ENCODE measurements around the gene ATP2C2.

Gene ATP2C2

DNA sequence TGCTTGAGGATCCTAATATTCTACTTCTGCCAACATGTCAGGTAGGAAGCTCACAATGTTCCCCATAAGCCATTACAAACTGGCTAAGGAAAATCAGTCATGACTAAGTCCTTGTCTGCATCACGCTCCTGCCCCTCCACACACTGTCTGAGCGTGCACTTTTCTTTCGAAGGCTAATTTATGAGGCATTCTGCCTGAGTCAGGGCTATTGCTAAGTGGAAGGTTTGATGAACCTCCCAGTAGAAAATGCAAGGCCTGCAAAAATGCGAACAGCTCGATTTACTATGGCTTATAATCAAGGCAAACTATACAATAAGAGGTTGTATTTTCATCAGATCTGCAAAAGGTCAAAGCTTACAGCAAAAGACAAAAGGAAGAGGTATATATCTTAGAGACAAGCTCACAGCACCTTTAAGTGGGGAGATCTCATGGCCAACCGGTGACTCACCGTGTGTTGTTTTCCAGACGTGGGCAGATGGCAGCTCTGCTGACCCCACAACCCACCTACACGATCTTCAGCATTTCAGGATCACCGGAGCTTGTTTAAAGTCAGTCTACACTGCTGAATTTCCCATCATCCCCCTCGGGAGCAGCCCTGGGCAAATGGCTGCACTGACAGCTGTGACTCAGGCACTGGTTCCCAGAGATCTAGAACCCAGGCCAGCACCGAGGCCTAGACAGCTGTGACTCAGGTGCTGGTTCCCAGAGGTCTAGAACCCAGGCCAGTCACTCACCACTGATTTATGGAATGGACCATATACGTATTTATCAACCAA is 110.0 kb downstream of the ATP2C2 start:
- intact Hi-C loops (cut with DNase I; ENCODE audit: low total_unique reads), result no loop called here
- no peak for DNase-seq
- no peaks in the 10 kb centered on the region for H3K27me3 ChIP-seq
- H3K36me3 ChIP-seq, result peaks cover 17 to 68% (median 48%) of the 10 kb centered on the region in 3 donors
- H3K27ac ChIP-seq, result no peak overlapping the region
- H3K4me3 ChIP-seq, result no peak overlapping the region
- H3K9me3 ChIP-seq, result no peaks in the 10 kb centered on the region
- TF ChIP-seq, protein P1, sequence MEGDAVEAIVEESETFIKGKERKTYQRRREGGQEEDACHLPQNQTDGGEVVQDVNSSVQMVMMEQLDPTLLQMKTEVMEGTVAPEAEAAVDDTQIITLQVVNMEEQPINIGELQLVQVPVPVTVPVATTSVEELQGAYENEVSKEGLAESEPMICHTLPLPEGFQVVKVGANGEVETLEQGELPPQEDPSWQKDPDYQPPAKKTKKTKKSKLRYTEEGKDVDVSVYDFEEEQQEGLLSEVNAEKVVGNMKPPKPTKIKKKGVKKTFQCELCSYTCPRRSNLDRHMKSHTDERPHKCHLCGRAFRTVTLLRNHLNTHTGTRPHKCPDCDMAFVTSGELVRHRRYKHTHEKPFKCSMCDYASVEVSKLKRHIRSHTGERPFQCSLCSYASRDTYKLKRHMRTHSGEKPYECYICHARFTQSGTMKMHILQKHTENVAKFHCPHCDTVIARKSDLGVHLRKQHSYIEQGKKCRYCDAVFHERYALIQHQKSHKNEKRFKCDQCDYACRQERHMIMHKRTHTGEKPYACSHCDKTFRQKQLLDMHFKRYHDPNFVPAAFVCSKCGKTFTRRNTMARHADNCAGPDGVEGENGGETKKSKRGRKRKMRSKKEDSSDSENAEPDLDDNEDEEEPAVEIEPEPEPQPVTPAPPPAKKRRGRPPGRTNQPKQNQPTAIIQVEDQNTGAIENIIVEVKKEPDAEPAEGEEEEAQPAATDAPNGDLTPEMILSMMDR (IDR thresholded peaks at IDR 0.05), result no peak
- no peaks in the 10 kb centered on the region for H3K4me1 ChIP-seq

DNA sequence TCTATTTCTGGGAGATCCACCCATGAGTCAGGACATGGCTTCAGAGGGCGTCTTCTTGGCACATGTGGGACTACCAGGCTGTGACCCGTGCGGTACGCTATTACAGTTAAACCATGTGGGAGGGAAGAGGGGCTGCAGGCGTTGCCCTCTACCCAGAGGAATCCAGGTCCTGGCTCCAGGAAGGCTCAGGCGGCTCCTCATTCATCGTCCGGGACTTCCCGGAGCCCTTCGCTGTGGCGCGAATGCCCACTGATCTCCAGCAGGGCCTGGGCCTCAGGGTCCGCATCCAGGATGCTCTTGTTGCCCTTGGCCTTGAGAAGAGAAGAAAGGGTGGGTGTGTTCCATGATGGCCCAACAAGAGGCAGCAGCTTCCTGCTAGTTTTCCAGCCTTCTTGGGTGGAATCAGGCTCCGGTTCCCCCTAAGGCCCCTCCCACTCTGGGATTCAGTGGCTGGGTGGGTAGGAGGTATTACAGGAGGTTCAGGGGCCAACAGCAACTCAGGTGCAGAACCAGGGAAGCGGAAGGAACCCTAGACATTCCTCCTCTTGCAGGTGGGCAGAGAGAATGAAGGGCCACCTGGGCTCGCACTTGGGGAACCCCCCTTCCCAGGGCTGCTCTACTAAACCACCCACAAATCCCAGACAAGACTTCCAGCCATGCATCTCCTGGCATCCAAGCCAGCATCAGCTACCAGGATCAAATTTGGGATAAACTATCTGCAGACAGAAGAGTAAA is 111.5 kb downstream of the ATP2C2 start:
- peaks cover 17 to 82% (median 52%) of the 10 kb centered on the region in 3 donors for H3K36me3 ChIP-seq

DNA sequence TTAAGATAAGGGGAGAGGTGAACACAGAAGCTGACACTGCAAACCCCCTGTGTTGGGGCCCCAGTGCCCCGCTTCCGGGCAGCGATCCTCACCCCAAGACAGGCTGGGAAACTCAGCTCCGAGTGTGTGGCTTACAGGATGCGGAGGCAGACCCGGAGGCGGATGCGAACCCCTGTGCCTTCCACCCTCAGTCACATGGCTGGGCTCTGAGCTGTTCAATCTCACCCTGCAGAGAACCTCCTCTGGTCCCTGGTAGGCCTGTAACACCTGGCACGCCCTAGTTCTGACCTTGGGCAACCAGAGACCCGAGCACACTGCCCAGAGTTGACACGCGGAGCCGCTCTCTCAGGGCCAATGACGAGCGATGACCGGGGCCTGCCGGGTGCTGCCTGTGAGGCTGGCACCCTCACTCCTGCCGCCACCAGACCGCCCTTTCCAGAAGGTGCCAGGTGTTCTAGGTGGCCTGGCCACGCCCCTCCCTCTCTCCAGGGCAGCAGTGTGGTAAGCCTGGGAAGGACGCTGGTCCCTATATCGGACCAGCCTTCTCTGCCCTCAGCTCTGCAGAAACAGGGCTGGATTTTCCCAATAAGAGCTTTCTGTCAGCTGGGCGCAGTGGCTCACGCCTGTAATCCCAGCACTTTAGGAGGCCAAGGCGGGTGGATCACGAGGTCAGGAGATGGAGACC is 112.9 kb downstream of the ATP2C2 start:
- H3K4me1 ChIP-seq, result no peaks in the 10 kb centered on the region
- intact Hi-C loops (cut with DNase I; ENCODE audit: low total_unique reads), result loop anchor here (5.0 kb wide), 1 partner anchor 209 kb away; no protein-coding TSS in a partner anchor
- H3K9me3 ChIP-seq, result no peaks in the 10 kb centered on the region
- TF ChIP-seq, protein P1 (IDR thresholded peaks at IDR 0.05), result no peak
- H3K4me3 ChIP-seq, result no peak overlapping the region
- H3K27me3 ChIP-seq, result no peaks in the 10 kb centered on the region
- DNase-seq, result no peak
- no peak overlapping the region for H3K27ac ChIP-seq
- H3K36me3 ChIP-seq, result peaks cover 22 to 95% (median 65%) of the 10 kb centered on the region in 3 donors

More for the DNA sequence above, 111.5 kb downstream of the ATP2C2 start:
- TF ChIP-seq, protein P1 (IDR thresholded peaks at IDR 0.05), result no peak
- Histone ChIP-seq H3K9me3 (no peaks in the 10 kb centered on the region), H3K4me1 (no peaks in the 10 kb centered on the region), H3K27ac (no peak overlapping the region), H3K4me3 (no peak overlapping the region), H3K27me3 (no peaks in the 10 kb centered on the region)
- DNase-seq, result no peak
- intact Hi-C loops (cut with DNase I; ENCODE audit: low total_unique reads), result loop anchor here (5.0 kb wide), 1 partner anchor 208 kb away; no protein-coding TSS in a partner anchor

DNA sequence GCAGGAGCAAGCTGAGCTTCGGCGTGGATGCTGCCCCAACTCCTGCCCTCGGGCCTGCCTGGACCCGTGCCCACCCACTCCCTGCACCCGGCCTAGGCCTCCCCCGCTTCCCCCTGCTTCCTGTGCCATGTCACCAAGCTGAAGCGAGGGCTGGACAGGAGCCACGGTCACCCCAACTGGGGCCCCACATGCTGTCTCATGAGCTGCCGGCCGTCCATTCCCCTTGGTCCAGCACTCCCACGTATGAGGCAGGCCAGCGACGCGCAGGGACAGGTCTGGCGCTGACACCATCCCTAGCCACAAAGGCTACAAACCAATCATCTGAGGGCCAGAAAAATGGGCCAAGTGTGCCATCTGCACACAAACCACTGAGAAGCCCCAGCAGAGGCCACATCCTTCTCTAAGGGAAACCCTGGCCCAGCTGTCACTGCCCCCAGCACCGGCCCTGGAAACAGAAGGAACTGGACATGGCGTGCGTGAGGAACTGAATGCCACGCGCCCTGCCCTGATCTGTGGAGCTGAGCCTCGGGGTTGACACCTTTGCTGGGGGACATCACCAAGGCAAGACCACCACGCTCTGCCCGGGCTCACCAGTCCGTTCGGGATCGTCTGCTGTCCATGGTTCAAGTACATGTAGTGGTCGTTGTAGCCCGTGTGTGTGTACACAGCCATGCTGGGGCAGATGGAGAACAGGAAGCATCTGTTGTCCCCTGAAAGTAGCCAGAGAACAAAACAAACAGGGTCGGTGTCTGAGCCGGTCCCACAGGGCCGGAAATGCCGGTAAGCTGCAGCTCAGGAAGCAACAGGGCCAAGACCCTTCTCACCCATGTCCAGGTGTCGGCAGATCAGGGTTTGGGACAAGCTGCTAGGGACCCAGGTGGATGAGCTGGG is 113.9 kb downstream of the ATP2C2 start:
- TF ChIP-seq, protein P1 (IDR thresholded peaks at IDR 0.05), result no peak
- Histone ChIP-seq H3K4me3 (no peak overlapping the region), H3K9me3 (no peaks in the 10 kb centered on the region), H3K36me3 (peaks cover 32 to 97% (median 72%) of the 10 kb centered on the region in 3 donors), H3K4me1 (no peaks in the 10 kb centered on the region), H3K27me3 (no peaks in the 10 kb centered on the region), H3K27ac (no peak overlapping the region)
- intact Hi-C loops (cut with DNase I; ENCODE audit: low total_unique reads), result loop anchor here (5.0 kb wide), 1 partner anchor 210 kb away; no protein-coding TSS in a partner anchor
- no peak for DNase-seq

Data from tibial artery (tissue), 4 donors.